Cardiac fibroblast (primary cell): ENCODE results near the gene SLC8A1.

ENCODE experiments used
- DNase-seq, 2 donors: peaks; one replicate each; pipeline versions ENCODE4 v3.0.0 to v3.0.0-alpha.2; 2010; ENCODE audit warnings: low read depth in 2 of 2
- H3K4me3 ChIP-seq, 2 donors: replicated peaks in 1 of 2; 1 replicate in 1 of 2; 2 replicates in 1 of 2; pipeline ENCODE4 v1.5.1; 2011; ENCODE audit warnings: low read depth in 2 of 2, low read length in 2 of 2, mild to moderate bottlenecking in 2 of 2, moderate library complexity in 1 of 2
- CTCF ChIP-seq: IDR thresholded peaks from one replicate; pipeline ENCODE4 v1.5.1; 2011; ENCODE audit warnings: low read depth, mild to moderate bottlenecking, low read length, inconsistent platforms

Gene SLC8A1

DNA sequence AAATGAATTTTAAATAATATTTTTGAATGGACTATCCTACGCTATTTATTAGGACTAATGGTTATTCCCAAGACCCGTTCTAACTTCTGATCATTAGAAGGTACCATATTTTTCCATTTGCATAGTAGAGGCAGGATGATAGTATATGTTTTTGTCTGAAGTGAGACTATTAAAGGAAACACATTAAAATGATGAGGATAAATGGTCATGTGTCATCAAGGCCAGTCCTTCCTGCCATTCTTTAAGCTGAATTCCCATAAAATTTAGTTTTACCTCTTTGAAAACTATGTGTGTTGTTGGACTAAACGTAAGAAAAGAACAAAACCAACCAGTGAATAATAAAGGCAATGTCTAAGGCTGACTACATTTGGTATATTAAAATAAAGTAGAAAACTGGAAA, 121.8 kb downstream of the SLC8A1 start:
- DNase-seq: no peak
- no peak overlapping the region for H3K4me3 ChIP-seq
- TF ChIP-seq CTCF: no peak

DNA sequence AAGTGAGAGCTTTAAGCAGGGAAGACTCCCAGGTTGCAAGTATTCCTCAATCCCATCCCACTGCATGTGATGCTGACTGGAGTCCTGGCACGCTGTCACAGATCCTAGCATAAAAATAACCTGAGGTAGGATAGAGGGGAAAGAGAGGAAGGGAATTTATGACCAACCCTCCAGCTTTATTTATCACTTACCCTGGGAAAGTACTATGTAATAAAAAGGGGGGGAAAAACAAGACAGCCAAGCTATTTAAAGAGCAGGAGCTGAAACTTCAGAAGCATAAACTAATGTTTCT, 122.2 kb downstream of the SLC8A1 start:
- no peak overlapping the region for H3K4me3 ChIP-seq
- no peak for DNase-seq
- no peak for TF ChIP-seq CTCF

GRCh38 chr2:40325116-40325515, 126.8 kb downstream of the SLC8A1 start:
- no peak for TF ChIP-seq CTCF
- DNase-seq: no peak

GRCh38 chr2:40324656-40325055, 127.2 kb downstream of the SLC8A1 start:
- no peak for DNase-seq
- no peak overlapping the region for H3K4me3 ChIP-seq
- no peak for TF ChIP-seq CTCF

More at GRCh38 chr2:40325116-40325515, 126.8 kb downstream of the SLC8A1 start:
- H3K4me3 ChIP-seq: no peak overlapping the region

DNA sequence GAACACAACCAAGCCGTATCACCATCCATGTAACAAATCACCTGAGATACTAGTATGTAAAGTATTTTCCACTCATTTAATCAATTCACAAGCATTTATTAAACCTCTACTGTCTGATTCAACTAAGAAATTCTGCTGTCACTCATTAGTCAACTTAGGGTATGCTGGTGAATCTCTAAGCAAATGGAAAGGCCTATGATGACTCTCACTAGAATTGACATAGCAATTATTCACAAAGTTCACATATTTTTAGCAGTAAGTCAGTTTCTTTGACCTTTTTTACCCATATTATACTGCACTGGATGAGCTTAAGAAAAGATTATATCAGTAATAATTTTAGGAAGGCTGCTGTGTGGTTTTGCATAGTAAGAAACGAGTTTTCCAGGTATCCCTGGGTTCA, 130.1 kb downstream of the SLC8A1 start:
- peak in 1 of 2 donors; percentile 30 for DNase-seq

GRCh38 chr2:40321016-40321623, 130.8 kb downstream of the SLC8A1 start:
- no peak for DNase-seq
- no peak for TF ChIP-seq CTCF

More for the DNA sequence above, 130.1 kb downstream of the SLC8A1 start:
- no peak overlapping the region for H3K4me3 ChIP-seq
- TF ChIP-seq CTCF: no peak

DNA sequence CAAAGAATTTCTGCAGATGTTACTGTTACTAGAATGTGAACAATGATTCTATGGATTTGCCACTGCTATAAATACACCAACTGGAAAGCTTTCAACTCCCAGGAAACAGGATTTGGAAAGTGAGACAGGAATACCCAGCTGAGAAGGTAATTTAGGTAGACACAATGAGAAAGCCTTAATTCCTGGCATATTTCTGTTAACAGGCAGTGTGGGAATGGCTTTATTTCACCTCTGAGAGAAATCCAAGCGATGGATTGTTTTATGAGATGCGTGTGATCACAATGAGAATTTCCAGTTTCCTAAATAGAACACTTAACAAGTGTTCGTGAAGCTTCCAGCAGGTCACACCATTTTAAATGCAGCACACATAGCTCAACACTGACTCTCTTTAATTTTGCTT, 133.0 kb downstream of the SLC8A1 start:
- no peak overlapping the region for H3K4me3 ChIP-seq
- no peak for DNase-seq
- no peak for TF ChIP-seq CTCF

More at GRCh38 chr2:40321016-40321623, 130.8 kb downstream of the SLC8A1 start:
- H3K4me3 ChIP-seq: no peak overlapping the region
